Parathyroid adenoma (tissue), 2 donors: Measurements from ENCODE around the gene PEPD.

ENCODE experiments used
- H2AFZ ChIP-seq: fragments of 300-600 bp; sonication (generic); one replicate; pipeline ENCODE4 v1.7.0; 2017; ENCODE audit warnings: antibody characterized with exemption, mild to moderate bottlenecking
- H3K27ac ChIP-seq: fragments of 300-600 bp; sonication (generic); one replicate; pipeline ENCODE4 v1.7.0; 2017
- H3K27me3 ChIP-seq: fragments of 300-600 bp; sonication (generic); one replicate; pipeline ENCODE4 v1.7.0; 2017; ENCODE audit warnings: low read length; ENCODE audit not compliant: control insufficient read depth, insufficient read depth
- H3K36me3 ChIP-seq: fragments of 300-600 bp; sonication (generic); one replicate; pipeline ENCODE4 v1.7.0; 2017; ENCODE audit warnings: low read length; ENCODE audit not compliant: control insufficient read depth, insufficient read depth
- H3K4me1 ChIP-seq: fragments of 300-600 bp; sonication (generic); one replicate; pipeline ENCODE4 v1.7.0; 2017; ENCODE audit warnings: control low read depth
- H3K4me2 ChIP-seq: fragments of 300-600 bp; sonication (generic); one replicate; pipeline ENCODE4 v1.7.0; 2017; ENCODE audit warnings: low read length
- H3K4me3 ChIP-seq: fragments of 300-600 bp; sonication (generic); one replicate; pipeline ENCODE4 v1.7.0; 2017; ENCODE audit warnings: low read depth, low read length
- H3K79me2 ChIP-seq: fragments of 300-600 bp; sonication (generic); one replicate; pipeline ENCODE4 v1.7.0; 2017; ENCODE audit warnings: control low read depth
- H3K9ac ChIP-seq: fragments of 300-600 bp; sonication (generic); one replicate; pipeline ENCODE4 v1.7.0; 2017; ENCODE audit warnings: mild to moderate bottlenecking
- H3K9me3 ChIP-seq: fragments of 300-600 bp; sonication (generic); one replicate; pipeline ENCODE4 v1.7.0; 2017; ENCODE audit warnings: low read length; ENCODE audit not compliant: control insufficient read depth
- TF ChIP-seq, protein P1 (sequence below): fragments of 300-600 bp; sonication (generic); IDR thresholded peaks from one replicate; pipeline ENCODE4 v1.7.0; 2017; ENCODE audit warnings: antibody characterized with exemption, mild to moderate bottlenecking
- donor health status: primary hyperparathyroidism.

PEPD gene

DNA sequence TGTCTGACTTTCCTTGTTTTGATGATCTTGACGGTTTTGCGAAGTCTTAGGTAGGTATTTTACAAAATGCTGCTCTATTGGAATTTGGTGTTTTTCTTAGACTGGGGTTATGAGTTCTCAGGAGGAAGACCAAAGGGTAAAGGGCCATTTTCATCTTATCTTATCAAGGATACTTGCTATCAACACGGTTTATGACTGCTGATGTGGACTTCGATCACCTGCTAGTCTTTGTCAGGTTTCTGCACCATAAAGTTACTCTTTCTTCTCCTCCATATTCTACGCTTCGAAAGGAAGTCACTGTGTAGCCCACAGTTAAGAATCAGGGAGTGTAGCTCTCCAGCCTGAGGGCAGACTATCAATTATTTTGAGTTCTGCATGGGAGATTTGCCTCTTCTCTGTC, 155.5 kb downstream of the PEPD start:
- H3K4me3 ChIP-seq = no peak overlapping the region
- TF ChIP-seq, protein P1, sequence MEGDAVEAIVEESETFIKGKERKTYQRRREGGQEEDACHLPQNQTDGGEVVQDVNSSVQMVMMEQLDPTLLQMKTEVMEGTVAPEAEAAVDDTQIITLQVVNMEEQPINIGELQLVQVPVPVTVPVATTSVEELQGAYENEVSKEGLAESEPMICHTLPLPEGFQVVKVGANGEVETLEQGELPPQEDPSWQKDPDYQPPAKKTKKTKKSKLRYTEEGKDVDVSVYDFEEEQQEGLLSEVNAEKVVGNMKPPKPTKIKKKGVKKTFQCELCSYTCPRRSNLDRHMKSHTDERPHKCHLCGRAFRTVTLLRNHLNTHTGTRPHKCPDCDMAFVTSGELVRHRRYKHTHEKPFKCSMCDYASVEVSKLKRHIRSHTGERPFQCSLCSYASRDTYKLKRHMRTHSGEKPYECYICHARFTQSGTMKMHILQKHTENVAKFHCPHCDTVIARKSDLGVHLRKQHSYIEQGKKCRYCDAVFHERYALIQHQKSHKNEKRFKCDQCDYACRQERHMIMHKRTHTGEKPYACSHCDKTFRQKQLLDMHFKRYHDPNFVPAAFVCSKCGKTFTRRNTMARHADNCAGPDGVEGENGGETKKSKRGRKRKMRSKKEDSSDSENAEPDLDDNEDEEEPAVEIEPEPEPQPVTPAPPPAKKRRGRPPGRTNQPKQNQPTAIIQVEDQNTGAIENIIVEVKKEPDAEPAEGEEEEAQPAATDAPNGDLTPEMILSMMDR = no peak
- H3K36me3 ChIP-seq = no peaks in the 10 kb centered on the region
- no peak overlapping the region for H3K9ac ChIP-seq
- no peak overlapping the region for H3K4me2 ChIP-seq
- H3K4me1 ChIP-seq = no peaks in the 10 kb centered on the region
- H3K9me3 ChIP-seq = no peaks in the 10 kb centered on the region
- no peak overlapping the region for H2AFZ ChIP-seq
- no peaks in the 10 kb centered on the region for H3K79me2 ChIP-seq
- no peak overlapping the region for H3K27ac ChIP-seq
- H3K27me3 ChIP-seq = no peaks in the 10 kb centered on the region

DNA sequence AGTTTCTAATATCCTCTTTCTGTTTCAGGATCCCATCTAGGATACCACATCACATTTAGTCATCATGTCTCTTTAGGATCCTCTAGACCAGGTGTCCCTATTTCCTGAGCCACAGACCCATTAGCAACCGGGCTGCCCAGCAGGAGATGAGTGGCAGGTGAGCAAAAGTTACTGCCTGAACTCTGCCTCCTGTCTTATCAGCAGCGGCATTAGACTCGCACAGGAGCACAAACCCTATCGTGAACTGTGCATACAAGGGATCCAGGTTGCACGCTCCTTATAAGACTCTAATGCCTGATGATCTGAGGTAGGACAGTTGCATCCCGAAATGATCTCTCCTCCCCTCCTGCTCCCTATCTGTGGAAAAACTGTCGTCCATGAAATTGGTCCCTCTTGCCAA, 155.9 kb downstream of the PEPD start:
- H3K36me3 ChIP-seq = no peaks in the 10 kb centered on the region
- no peak overlapping the region for H3K9ac ChIP-seq
- H3K27me3 ChIP-seq = no peaks in the 10 kb centered on the region
- no peak overlapping the region for H3K4me3 ChIP-seq
- no peaks in the 10 kb centered on the region for H3K4me1 ChIP-seq
- H2AFZ ChIP-seq = no peak overlapping the region
- H3K27ac ChIP-seq = no peak overlapping the region
- no peak overlapping the region for H3K4me2 ChIP-seq
- no peaks in the 10 kb centered on the region for H3K9me3 ChIP-seq
- TF ChIP-seq, protein P1 = no peak
- H3K79me2 ChIP-seq = no peaks in the 10 kb centered on the region

DNA sequence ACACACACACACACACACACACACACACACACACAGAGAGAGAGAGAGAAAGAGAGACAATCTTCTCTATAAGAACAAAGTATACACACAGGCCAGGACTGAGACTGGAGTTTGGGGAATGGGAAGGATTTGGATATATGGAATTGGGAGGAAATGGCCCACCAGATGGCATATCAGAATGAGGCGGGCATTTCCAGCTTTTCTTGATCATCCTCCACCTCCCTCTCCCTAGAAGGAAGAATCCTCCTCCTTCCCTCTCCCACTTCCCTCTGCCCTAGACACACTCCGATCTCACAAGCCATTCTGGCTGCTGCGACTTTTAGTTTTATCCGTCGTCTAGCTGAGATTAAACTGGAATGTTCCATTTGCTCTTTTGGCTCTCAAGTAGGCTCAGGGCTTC, 158.1 kb downstream of the PEPD start:
- TF ChIP-seq, protein P1 = no peak
- H3K36me3 ChIP-seq = no peaks in the 10 kb centered on the region
- H3K9ac ChIP-seq = no peak overlapping the region

DNA sequence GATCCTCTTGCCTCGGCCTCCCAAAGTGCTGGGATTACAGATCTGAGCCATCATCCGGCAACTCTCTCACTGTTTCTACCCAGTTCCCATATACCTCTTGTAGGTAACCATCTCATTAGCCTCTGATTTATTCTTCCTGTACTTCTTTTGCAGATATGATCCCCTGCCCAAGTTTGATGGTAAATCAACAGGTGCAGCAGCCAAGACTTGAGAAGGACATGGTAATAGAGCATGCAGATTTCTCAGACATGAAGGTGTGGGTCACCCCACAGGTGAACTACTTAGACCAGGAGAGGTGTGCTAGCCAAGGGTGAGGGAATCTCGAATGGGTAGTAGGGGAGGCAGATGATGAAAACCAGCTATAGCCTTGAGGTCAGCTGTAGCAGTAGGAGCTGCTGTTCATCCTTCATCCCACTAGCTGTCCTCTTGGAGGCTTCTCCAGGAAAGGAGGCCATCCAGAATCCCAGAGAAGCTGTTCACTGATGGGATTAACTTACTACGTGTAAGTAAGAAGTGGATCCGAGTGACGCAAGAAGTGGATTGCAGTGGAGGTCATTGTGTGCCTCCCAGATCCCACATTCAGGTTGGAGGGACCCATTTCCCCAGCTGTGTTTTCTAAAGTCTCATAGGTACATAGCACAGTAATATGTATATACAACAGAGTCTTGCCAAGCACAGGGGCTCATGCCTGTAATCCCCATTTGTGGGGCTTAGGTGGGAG, 158.9 kb downstream of the PEPD start:
- no peaks in the 10 kb centered on the region for H3K27me3 ChIP-seq

More for the DNA sequence above, 158.1 kb downstream of the PEPD start:
- Histone ChIP-seq H3K4me3 (no peak overlapping the region), H3K79me2 (no peaks in the 10 kb centered on the region), H2AFZ (no peak overlapping the region), H3K27me3 (no peaks in the 10 kb centered on the region), H3K9me3 (no peaks in the 10 kb centered on the region), H3K4me2 (no peak overlapping the region), H3K27ac (no peak overlapping the region), H3K4me1 (no peaks in the 10 kb centered on the region)

More for the DNA sequence above, 158.9 kb downstream of the PEPD start:
- TF ChIP-seq, protein P1 = no peak
- H3K9ac ChIP-seq = no peak overlapping the region
- no peak overlapping the region for H2AFZ ChIP-seq
- H3K9me3 ChIP-seq = no peaks in the 10 kb centered on the region
- no peak overlapping the region for H3K4me3 ChIP-seq
- H3K27ac ChIP-seq = no peak overlapping the region
- no peak overlapping the region for H3K4me2 ChIP-seq
- H3K36me3 ChIP-seq = no peaks in the 10 kb centered on the region
- H3K4me1 ChIP-seq = no peaks in the 10 kb centered on the region
- no peaks in the 10 kb centered on the region for H3K79me2 ChIP-seq
